HS-5 (cell line): Measurements from ENCODE around the gene UQCC2.

Source experiments
- DNase-seq: peaks from one replicate; pipeline ENCODE4 v3.0.0-alpha.2; 2012; ENCODE audit warnings: low read depth

Gene UQCC2

DNA sequence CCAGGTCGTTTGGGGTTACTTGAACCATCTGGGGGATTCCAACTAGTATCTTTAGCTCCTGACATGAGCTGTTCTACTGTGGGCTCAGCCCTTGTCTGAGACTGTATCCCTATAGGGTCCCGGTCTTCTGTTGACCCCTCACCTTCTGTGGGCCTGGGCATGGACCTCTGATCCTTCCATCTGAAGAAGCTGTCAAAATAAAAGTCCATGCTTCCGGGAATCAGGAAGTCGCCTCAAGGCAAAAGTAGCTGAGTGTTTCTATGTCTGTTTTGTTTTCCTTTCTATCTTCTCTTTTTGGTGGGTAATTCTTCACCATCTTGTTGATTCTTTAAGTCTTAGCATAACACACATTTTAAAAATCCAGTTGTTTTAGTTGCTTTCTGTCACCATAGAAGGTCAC, 60.1 kb downstream of the UQCC2 start:
- no peak for DNase-seq
